ENCODE measurements around the gene RTN4. TPM values are rescaled to one million over a fixed set of nuclear protein-coding genes. Genes with fewer than 3 reads are reported as not detected.

RTN4 gene
- total and polyA plus RNA-seq, 2 of the 4 experiments (the other 2 are of a cell fraction) = 77.8 to 588 TPM

DNA sequence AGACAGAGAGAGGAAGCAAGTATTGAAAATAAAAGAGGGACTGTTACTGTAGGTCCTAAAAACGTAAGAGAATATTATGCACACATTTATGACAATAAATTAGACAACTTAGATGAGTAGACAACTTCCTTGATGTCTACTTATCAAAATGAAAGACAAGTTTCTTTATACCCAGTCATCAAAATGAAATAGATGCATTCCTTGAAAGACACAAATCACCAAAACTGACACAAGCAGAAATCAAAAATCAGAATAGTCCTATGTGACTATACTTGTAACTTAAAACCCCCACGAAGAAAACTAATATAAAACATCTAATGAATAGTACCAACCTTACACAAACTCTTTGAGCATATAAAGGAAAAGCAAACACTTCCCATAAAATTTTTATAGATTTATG is 14.5 kb downstream of the RTN4 start:
- Histone ChIP-seq H3K18ac (ENCODE audit: low read depth, low read length) (no peak overlapping the region), H3K27me3 (ENCODE audit: control insufficient read depth, insufficient read depth, low read length) (no peaks in the 10 kb centered on the region), H4K20me1 (ENCODE audit: insufficient read depth, low read length) (peaks cover 98% of the 10 kb centered on the region), H3K4me3 (ENCODE audit: insufficient read depth, low read depth, low read length) (no peak overlapping the region), H3K9me1 (ENCODE audit: insufficient read depth, low read length) (peaks cover 21% of the 10 kb centered on the region), H3K4me1 (ENCODE audit: control insufficient read depth, insufficient read depth, low read length) (peaks cover 11% of the 10 kb centered on the region), H2AK9ac (replicated peaks; ENCODE audit: low read depth, low read length, poor library complexity) (no peak overlapping the region), H4K5ac (ENCODE audit: low read depth, low read length) (no peak overlapping the region), H2BK5ac (ENCODE audit: low read depth, low read length, poor library complexity, severe bottlenecking) (no peak overlapping the region), H3K79me1 (ENCODE audit: low read depth in 1 of 2, low read length in 2 of 2) (peaks cover 0 to 21% of the 10 kb centered on the region in 2 experiments; a peak in 1 of 4 replicates), H2BK20ac (ENCODE audit: low read depth, low read length) (no peak overlapping the region), H3K9me3 (ENCODE audit: control insufficient read depth, insufficient read depth, low read length) (no peaks in the 10 kb centered on the region), H3K23ac (ENCODE audit: low read depth, low read length) (no peak overlapping the region), H4K91ac (ENCODE audit: insufficient read depth, low read depth, low read length) (no peak overlapping the region), H3K9ac (ENCODE audit: low read depth, low read length) (no peak overlapping the region), H2BK15ac (ENCODE audit: low read depth, low read length) (no peak overlapping the region), H2BK120ac (ENCODE audit: low read depth, low read length) (no peak overlapping the region), H3K27ac (ENCODE audit: insufficient read depth, low read length) (no peak overlapping the region), H2AK5ac (ENCODE audit: low read depth, low read length) (no peak overlapping the region), H3K14ac (replicated peaks; ENCODE audit: low read depth, low read length) (no peak overlapping the region), H3K4ac (ENCODE audit: low read depth, low read length) (no peak overlapping the region), H2AFZ (replicated peaks; ENCODE audit: low read length, poor library complexity) (no peak overlapping the region), H3K56ac (ENCODE audit: extremely low read depth, insufficient read depth, low read length) (no peak overlapping the region), H3K4me2 (ENCODE audit: low read depth, low read length) (no peak overlapping the region), H4K8ac (ENCODE audit: low read depth in 2 of 2, low read length in 2 of 2) (no peak overlapping the region), H3K36me3 (ENCODE audit: control insufficient read depth, insufficient read depth, low read length) (0 out of 2 replicates have a peak, but pooled peaks cover 2% of the 10 kb centered on the region)
- POLR2A ChIA-PET (ENCODE audit: unreplicated experiment) = no interaction called here
- CTCF ChIA-PET = no interaction called here
- in situ Hi-C loops (cut with MboI; ENCODE audit: low sequenced_read_pairs) = no loop called here
- dilution Hi-C loops (cut with HindIII; ENCODE audit: low sequenced_read_pairs, unreplicated experiment) = no loop called here
- TF ChIP-seq MAFK (IDR thresholded peaks at IDR 0.05; ENCODE audit: low read depth, low read length) (no peak), ELK1 (IDR thresholded peaks at IDR 0.05; ENCODE audit: borderline replicate concordance, low read depth, low read length) (no peak)
- intact Hi-C loops (cut with micrococcal nuclease) = no loop called here
- BruUV-seq (replicated peaks) = no TSS peak
- DNase-seq = no peak
- no peak for ATAC-seq (ENCODE audit: low read depth)
- no CpG with 5 or more reads among the region's 2 CpGs for WGBS, 2 experiments (ENCODE audit: extremely low coverage in 2 of 2, insufficient read length in 1 of 2)
